Endodermal cell (in vitro differentiated cells): Measurements from ENCODE around the gene NDFIP2. TPM values are rescaled to one million over a fixed set of nuclear protein-coding genes. Genes with fewer than 3 reads are reported as not detected.
"Not testable (repeated sequence)": the region's sequence is repeated elsewhere in the genome, so short reads cannot be mapped to it uniquely, and the experiment has no call there.

Experiments used
- DNase-seq: peaks from one replicate; pipeline ENCODE4 v3.0.0-alpha.2; 2017
- H3K27ac ChIP-seq: 2 replicates; pipeline ENCODE4 v1.5.1; 2013; ENCODE audit warnings: mild to moderate bottlenecking, low read depth, low read length, moderate library complexity
- H3K27me3 ChIP-seq: 2 replicates; pipeline ENCODE4 v1.6.1; 2013; ENCODE audit warnings: mild to moderate bottlenecking, low read length, moderate library complexity; ENCODE audit not compliant: insufficient read depth, control insufficient read depth, poor library complexity, severe bottlenecking
- H3K36me3 ChIP-seq: 2 replicates; pipeline ENCODE4 v1.7.0; 2013; ENCODE audit warnings: mild to moderate bottlenecking, low read length, moderate library complexity; ENCODE audit not compliant: control insufficient read depth, insufficient read depth
- H3K4me1 ChIP-seq: one replicate; pipeline ENCODE4 v1.7.0; 2013; ENCODE audit warnings: low read length; ENCODE audit not compliant: control insufficient read depth, insufficient read depth
- H3K4me3 ChIP-seq: 2 replicates; pipeline ENCODE4 v1.5.1; 2013; ENCODE audit warnings: mild to moderate bottlenecking, low read length, moderate library complexity
- H3K9ac ChIP-seq: 2 replicates; pipeline ENCODE4 v1.6.1; 2013; ENCODE audit warnings: mild to moderate bottlenecking, low read length, moderate library complexity; ENCODE audit not compliant: poor library complexity, severe bottlenecking; ENCODE audit errors: extremely low read depth
- H3K9me3 ChIP-seq: 2 replicates; pipeline ENCODE4 v1.6.1; 2013; ENCODE audit warnings: mild to moderate bottlenecking, low read length, moderate library complexity; ENCODE audit not compliant: control insufficient read depth
- H3K27ac Mint-ChIP-seq: 2 replicates; pipeline ENCODE4 v1.8.0; 2020; ENCODE audit warnings: mixed read lengths
- H3K27me3 Mint-ChIP-seq: 2 replicates; pipeline ENCODE4 v1.8.0; 2021; ENCODE audit warnings: mild to moderate bottlenecking, mixed read lengths; ENCODE audit not compliant: insufficient read depth
- H3K36me3 Mint-ChIP-seq: 2 replicates; pipeline ENCODE4 v1.8.0; 2020; ENCODE audit warnings: low read depth, mixed read lengths
- H3K4me1 Mint-ChIP-seq: 2 replicates; pipeline ENCODE4 v1.8.0; 2020; ENCODE audit warnings: mixed read lengths
- H3K4me3 Mint-ChIP-seq: 2 replicates; pipeline ENCODE4 v1.8.0; 2020; ENCODE audit warnings: mild to moderate bottlenecking, moderate library complexity, mixed read lengths
- H3K9me3 Mint-ChIP-seq: 2 replicates; pipeline ENCODE4 v1.8.0; 2020; ENCODE audit warnings: mild to moderate bottlenecking, mixed read lengths
- WGBS, 2 experiments: methylation state at CpG; one replicate each; pipeline versions ENCODE4 v1.1.5 to v1.1.7; 2013; ENCODE audit warnings: missing lambda C conversion rate in 2 of 2, mixed read lengths in 1 of 2; ENCODE audit not compliant: insufficient coverage in 1 of 2, insufficient read length in 1 of 2; 5-methylcytosine and 5-hydroxymethylcytosine counted together
- total RNA-seq, 2 donors: library from RNA; stranded (reverse); fragmentation: NEBNext Ultra II Directional in 1 of 2; extraction: Animal tissue kit (Norgen Biotek cat#: 25700) in 1 of 2; gene quantifications; 2 replicates in 1 of 2; 3 replicates in 1 of 2; pipeline ENCODE4 v1.2.1, GENCODE V29; 2021
- TF ChIP-seq, protein P1 (sequence below): fragments of 200-600 bp; sonication (generic); conservative IDR thresholded peaks from 2 replicates; pipeline ENCODE4 v1.5.0; 2021; ENCODE audit warnings: antibody characterized with exemption, mild to moderate bottlenecking

Gene NDFIP2
- total RNA-seq, 2 donors from 2014 or later, result 27.9 to 29.2 TPM

DNA sequence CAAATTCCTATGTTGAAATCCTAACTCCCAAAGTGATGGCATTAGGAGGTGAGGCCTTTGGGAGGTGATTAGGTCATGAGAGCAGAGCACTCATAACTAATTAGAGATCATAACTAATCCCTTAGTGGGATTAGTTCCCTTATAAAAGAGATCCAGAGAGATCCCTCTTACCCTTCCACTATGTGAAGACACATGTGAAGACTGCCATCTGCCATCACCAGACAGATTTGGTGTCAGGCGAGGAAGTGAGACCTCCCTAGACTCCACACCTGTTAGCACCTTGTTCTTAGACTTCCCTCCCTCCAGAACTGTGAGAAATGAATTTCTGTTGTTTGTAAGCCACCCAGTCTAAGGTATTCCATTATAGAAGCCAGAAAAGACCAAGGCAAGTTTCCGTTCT is 112.2 kb downstream of the NDFIP2 start:
- Histone ChIP-seq H3K4me3 (no peak overlapping the region), H3K36me3 (no peaks in the 10 kb centered on the region), H3K27ac (no peak overlapping the region), H3K9ac (no peak overlapping the region), H3K27me3 (peaks cover 26% of the 10 kb centered on the region), H3K9me3 (no peaks in the 10 kb centered on the region), H3K4me1 (no peaks in the 10 kb centered on the region)
- Mint-ChIP-seq H3K4me1 (peaks cover under 1% of the 10 kb centered on the region), H3K4me3 (no peak overlapping the region), H3K9me3 (peaks cover 7% of the 10 kb centered on the region), H3K27me3 (peaks cover 17% of the 10 kb centered on the region), H3K36me3 (no peaks in the 10 kb centered on the region), H3K27ac (no peak overlapping the region)
- no peak for DNase-seq
- WGBS, 2 experiments, result 66% methylated on average over 2 of the region's 2 CpGs; no CpG with 5 or more reads in 1 of the 2 experiments
- TF ChIP-seq, protein P1, sequence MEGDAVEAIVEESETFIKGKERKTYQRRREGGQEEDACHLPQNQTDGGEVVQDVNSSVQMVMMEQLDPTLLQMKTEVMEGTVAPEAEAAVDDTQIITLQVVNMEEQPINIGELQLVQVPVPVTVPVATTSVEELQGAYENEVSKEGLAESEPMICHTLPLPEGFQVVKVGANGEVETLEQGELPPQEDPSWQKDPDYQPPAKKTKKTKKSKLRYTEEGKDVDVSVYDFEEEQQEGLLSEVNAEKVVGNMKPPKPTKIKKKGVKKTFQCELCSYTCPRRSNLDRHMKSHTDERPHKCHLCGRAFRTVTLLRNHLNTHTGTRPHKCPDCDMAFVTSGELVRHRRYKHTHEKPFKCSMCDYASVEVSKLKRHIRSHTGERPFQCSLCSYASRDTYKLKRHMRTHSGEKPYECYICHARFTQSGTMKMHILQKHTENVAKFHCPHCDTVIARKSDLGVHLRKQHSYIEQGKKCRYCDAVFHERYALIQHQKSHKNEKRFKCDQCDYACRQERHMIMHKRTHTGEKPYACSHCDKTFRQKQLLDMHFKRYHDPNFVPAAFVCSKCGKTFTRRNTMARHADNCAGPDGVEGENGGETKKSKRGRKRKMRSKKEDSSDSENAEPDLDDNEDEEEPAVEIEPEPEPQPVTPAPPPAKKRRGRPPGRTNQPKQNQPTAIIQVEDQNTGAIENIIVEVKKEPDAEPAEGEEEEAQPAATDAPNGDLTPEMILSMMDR, result no peak

- Histone ChIP-seq H3K9me3 (no peaks in the 10 kb centered on the region), H3K27ac (no peak overlapping the region)
- peaks cover 17% of the 10 kb centered on the region for H3K27me3 Mint-ChIP-seq
Observed at GRCh38 chr13:79593641-79594275, 112.8 kb downstream of the NDFIP2 start.

DNA sequence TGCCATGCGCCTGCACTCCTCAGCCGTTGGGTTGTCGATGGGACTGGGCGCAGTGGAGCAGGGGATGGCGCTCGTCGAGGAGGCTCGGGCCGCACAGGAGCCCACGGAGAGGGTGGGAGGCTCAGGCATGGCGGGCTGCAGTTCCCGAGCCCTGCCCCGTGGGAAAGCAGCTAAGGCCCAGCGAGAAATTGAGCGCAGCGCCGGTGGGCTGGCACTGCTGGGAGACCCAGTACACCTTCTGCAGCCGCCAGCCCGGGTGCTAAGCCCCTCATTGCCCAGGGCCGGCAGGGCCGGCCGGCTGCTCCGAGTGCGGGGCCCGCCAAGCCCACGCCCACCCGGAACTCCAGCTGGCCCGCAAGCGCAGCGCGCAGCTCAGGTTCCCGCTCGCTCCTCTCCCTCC is 119.2 kb downstream of the NDFIP2 start:
- not testable (repeated sequence) for H3K4me3 ChIP-seq, H3K9me3 ChIP-seq, H3K4me3 Mint-ChIP-seq, H3K9ac ChIP-seq, H3K36me3 ChIP-seq, H3K36me3 Mint-ChIP-seq, DNase-seq, H3K27ac ChIP-seq, H3K27ac Mint-ChIP-seq
- Mint-ChIP-seq H3K27me3 (peaks cover 17% of the 10 kb centered on the region), H3K9me3 (peaks cover 13% of the 10 kb centered on the region), H3K4me1 (peaks cover 12% of the 10 kb centered on the region)
- H3K27me3 ChIP-seq, result peaks cover 42% of the 10 kb centered on the region
- 94 to 95% methylated on average over 10 to 33 of the region's 33 CpGs for WGBS, 2 experiments
- peaks cover 11% of the 10 kb centered on the region for H3K4me1 ChIP-seq

More at GRCh38 chr13:79593641-79594275, 112.8 kb downstream of the NDFIP2 start:
- Mint-ChIP-seq H3K36me3 (no peaks in the 10 kb centered on the region), H3K27ac (no peak overlapping the region), H3K9me3 (peaks cover under 1% of the 10 kb centered on the region), H3K4me1 (peaks cover 6% of the 10 kb centered on the region), H3K4me3 (no peak overlapping the region)
- TF ChIP-seq, protein P1, result no peak
- no peak for DNase-seq
- H3K4me1 ChIP-seq, result peaks cover 5% of the 10 kb centered on the region
- no peaks in the 10 kb centered on the region for H3K36me3 ChIP-seq
- no peak overlapping the region for H3K9ac ChIP-seq
- H3K27me3 ChIP-seq, result peaks cover 26% of the 10 kb centered on the region
- WGBS, 2 experiments, result 89% methylated on average over 2 of the region's 2 CpGs; no CpG with 5 or more reads in 1 of the 2 experiments
- H3K4me3 ChIP-seq, result no peak overlapping the region
